ENCODE measurements around the gene SLC7A8. TPM values are rescaled to one million over a fixed set of nuclear protein-coding genes. Genes with fewer than 3 reads are reported as not detected.

SLC7A8 gene
- total and polyA plus RNA-seq, 2 of the 4 experiments (the other 2 are of a cell fraction) = 0.31 TPM; not detected in 1

DNA sequence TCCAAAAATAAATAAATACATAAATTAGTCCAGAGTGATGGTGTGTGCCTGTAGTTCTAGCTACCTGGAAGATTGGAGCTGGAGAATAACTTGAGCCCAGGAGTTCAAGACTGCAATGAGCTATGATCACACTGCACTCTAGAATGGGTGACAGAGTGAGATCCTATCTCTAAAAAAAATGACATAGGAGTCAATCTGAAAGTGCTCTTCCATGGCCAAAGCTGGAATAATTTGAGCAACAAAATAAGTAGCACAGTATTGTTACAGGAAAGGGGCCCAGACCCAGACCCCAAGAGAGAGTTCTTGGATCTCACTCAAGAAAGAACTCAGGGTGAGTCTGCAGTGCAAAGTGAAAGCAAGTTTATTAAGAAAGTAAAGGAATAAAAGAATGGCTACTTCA is 24.9 kb upstream of the SLC7A8 start:
- Histone ChIP-seq H2BK15ac (ENCODE audit: low read depth, low read length) (no peak overlapping the region), H3K9ac (ENCODE audit: low read depth, low read length) (no peak overlapping the region), H3K36me3 (ENCODE audit: control insufficient read depth, insufficient read depth, low read length) (no peaks in the 10 kb centered on the region), H3K4me2 (ENCODE audit: low read depth, low read length) (no peak overlapping the region), H3K9me1 (ENCODE audit: insufficient read depth, low read length) (no peaks in the 10 kb centered on the region), H2BK120ac (ENCODE audit: low read depth, low read length) (no peak overlapping the region), H3K18ac (ENCODE audit: low read depth, low read length) (no peak overlapping the region), H3K14ac (replicated peaks; ENCODE audit: low read depth, low read length) (no peak overlapping the region), H2BK5ac (ENCODE audit: low read depth, low read length, poor library complexity, severe bottlenecking) (no peak overlapping the region), H4K5ac (ENCODE audit: low read depth, low read length) (no peak overlapping the region), H3K56ac (ENCODE audit: extremely low read depth, insufficient read depth, low read length) (no peak overlapping the region), H2AK5ac (ENCODE audit: low read depth, low read length) (no peak overlapping the region), H3K27ac (ENCODE audit: insufficient read depth, low read length) (no peak overlapping the region), H3K27me3 (ENCODE audit: control insufficient read depth, insufficient read depth, low read length) (peaks cover 4% of the 10 kb centered on the region), H3K9me3 (ENCODE audit: control insufficient read depth, insufficient read depth, low read length) (no peaks in the 10 kb centered on the region), H3K4me1 (ENCODE audit: control insufficient read depth, insufficient read depth, low read length) (no peaks in the 10 kb centered on the region), H3K79me1 (ENCODE audit: low read depth in 1 of 2, low read length in 2 of 2) (no peaks in the 10 kb centered on the region), H2BK20ac (ENCODE audit: low read depth, low read length) (no peak overlapping the region), H3K4me3 (ENCODE audit: insufficient read depth, low read depth, low read length) (no peak overlapping the region), H4K8ac (ENCODE audit: low read depth in 2 of 2, low read length in 2 of 2) (no peak overlapping the region), H4K91ac (ENCODE audit: insufficient read depth, low read depth, low read length) (no peak overlapping the region), H2AK9ac (replicated peaks; ENCODE audit: low read depth, low read length, poor library complexity) (no peak overlapping the region), H3K4ac (ENCODE audit: low read depth, low read length) (no peak overlapping the region), H3K23ac (ENCODE audit: low read depth, low read length) (no peak overlapping the region), H2AFZ (replicated peaks; ENCODE audit: low read length, poor library complexity) (no peak overlapping the region), H4K20me1 (ENCODE audit: insufficient read depth, low read length) (no peaks in the 10 kb centered on the region)
- no TSS peak for BruUV-seq (replicated peaks)
- CTCF ChIA-PET = interaction anchor here (0.6 kb wide), 1 partner anchor 16 kb away, joined by 3 read pairs; no protein-coding TSS in a partner anchor
- in situ Hi-C loops (cut with MboI; ENCODE audit: low sequenced_read_pairs) (no loop called here), dilution Hi-C loops (cut with HindIII; ENCODE audit: low sequenced_read_pairs, unreplicated experiment) (no loop called here), intact Hi-C loops (cut with micrococcal nuclease) (no loop called here)
- DNase-seq (no peak), ATAC-seq (ENCODE audit: low read depth) (no peak)
- POLR2A ChIA-PET (ENCODE audit: unreplicated experiment) = no interaction called here
- TF ChIP-seq FOS (IDR thresholded peaks at IDR 0.05; ENCODE audit: low read depth, low read length) (no peak), MAZ (IDR thresholded peaks at IDR 0.05; ENCODE audit: borderline replicate concordance, low read depth, low read length) (no peak), NFE2L2 (IDR thresholded peaks at IDR 0.05; ENCODE audit: low read depth, low read length) (no peak), MXI1 (IDR thresholded peaks at IDR 0.05; ENCODE audit: borderline replicate concordance, low read depth, low read length) (no peak), CEBPB (IDR thresholded peaks at IDR 0.05; ENCODE audit: low read depth, low read length) (no peak), ELK1 (IDR thresholded peaks at IDR 0.05; ENCODE audit: borderline replicate concordance, low read depth, low read length) (no peak), RAD21 (IDR thresholded peaks at IDR 0.05; ENCODE audit: low read length) (no peak), CHD1 (IDR thresholded peaks at IDR 0.05; ENCODE audit: low read depth, low read length) (no peak), POLR2A (IDR thresholded peaks at IDR 0.05; ENCODE audit: low read depth, low read length) (no peak), BHLHE40 (IDR thresholded peaks at IDR 0.05; ENCODE audit: low read depth, low read length) (no peak), RCOR1 (IDR thresholded peaks at IDR 0.05; ENCODE audit: insufficient replicate concordance, low read length) (no peak), RFX5 (IDR thresholded peaks at IDR 0.05; ENCODE audit: low read depth, low read length) (no peak), SMC3 (IDR thresholded peaks at IDR 0.05; ENCODE audit: low read depth, low read length) (no peak), MAFK (IDR thresholded peaks at IDR 0.05; ENCODE audit: low read depth, low read length) (no peak)
- TF ChIP-seq, protein P1, sequence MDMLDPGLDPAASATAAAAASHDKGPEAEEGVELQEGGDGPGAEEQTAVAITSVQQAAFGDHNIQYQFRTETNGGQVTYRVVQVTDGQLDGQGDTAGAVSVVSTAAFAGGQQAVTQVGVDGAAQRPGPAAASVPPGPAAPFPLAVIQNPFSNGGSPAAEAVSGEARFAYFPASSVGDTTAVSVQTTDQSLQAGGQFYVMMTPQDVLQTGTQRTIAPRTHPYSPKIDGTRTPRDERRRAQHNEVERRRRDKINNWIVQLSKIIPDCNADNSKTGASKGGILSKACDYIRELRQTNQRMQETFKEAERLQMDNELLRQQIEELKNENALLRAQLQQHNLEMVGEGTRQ (IDR thresholded peaks at IDR 0.05; ENCODE audit: low read depth, low read length) = no peak
- TF ChIP-seq, protein P2, sequence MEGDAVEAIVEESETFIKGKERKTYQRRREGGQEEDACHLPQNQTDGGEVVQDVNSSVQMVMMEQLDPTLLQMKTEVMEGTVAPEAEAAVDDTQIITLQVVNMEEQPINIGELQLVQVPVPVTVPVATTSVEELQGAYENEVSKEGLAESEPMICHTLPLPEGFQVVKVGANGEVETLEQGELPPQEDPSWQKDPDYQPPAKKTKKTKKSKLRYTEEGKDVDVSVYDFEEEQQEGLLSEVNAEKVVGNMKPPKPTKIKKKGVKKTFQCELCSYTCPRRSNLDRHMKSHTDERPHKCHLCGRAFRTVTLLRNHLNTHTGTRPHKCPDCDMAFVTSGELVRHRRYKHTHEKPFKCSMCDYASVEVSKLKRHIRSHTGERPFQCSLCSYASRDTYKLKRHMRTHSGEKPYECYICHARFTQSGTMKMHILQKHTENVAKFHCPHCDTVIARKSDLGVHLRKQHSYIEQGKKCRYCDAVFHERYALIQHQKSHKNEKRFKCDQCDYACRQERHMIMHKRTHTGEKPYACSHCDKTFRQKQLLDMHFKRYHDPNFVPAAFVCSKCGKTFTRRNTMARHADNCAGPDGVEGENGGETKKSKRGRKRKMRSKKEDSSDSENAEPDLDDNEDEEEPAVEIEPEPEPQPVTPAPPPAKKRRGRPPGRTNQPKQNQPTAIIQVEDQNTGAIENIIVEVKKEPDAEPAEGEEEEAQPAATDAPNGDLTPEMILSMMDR (conservative IDR thresholded peaks at IDR 0.05; ENCODE audit: low read depth, low read length) = no peak

Data from IMR-90 (cell line).